Stimulated activated naive CD4-positive, alpha-beta T cell (primary cell): ENCODE measurements around the gene ZNF441.
A peak's percentile ranks its signal among the peaks of the same experiment; 100 is the strongest.
"Not testable (repeated sequence)": the region's sequence is repeated elsewhere in the genome, so short reads cannot be mapped to it uniquely, and the experiment has no call there.

Experiments
- DNase-seq, 6 experiments: peaks; one replicate each; lab custom pipeline; 2025; lab: John Stamatoyannopoulos, UW

Gene ZNF441

DNA sequence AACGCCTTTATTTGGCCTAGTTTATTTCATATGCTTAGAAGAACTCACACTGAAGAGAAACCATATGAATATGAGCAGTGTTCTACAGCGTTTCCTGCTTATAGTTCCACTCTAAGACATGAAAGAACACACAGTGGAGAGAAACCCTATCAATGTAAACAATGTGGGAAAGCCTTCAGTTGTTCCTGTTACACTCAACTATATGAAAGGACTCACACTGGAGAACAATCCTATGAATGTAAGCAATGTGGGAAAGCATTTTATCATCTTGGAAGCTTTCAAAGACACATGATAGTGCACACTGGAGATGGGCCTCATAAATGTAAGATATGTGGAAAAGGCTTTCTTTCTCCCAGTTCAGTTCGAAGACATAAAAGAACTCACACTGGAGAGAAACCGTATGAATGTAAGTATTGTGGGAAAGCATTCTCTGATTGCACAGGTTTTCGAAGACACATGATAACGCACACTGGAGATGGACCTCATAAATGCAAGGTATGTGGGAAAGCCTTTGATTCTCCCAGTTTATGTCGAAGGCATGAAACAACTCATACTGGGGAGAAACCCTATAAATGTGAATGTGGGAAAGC lies 13.7 kb downstream of the ZNF441 start:
- DNase-seq: no peak

DNA sequence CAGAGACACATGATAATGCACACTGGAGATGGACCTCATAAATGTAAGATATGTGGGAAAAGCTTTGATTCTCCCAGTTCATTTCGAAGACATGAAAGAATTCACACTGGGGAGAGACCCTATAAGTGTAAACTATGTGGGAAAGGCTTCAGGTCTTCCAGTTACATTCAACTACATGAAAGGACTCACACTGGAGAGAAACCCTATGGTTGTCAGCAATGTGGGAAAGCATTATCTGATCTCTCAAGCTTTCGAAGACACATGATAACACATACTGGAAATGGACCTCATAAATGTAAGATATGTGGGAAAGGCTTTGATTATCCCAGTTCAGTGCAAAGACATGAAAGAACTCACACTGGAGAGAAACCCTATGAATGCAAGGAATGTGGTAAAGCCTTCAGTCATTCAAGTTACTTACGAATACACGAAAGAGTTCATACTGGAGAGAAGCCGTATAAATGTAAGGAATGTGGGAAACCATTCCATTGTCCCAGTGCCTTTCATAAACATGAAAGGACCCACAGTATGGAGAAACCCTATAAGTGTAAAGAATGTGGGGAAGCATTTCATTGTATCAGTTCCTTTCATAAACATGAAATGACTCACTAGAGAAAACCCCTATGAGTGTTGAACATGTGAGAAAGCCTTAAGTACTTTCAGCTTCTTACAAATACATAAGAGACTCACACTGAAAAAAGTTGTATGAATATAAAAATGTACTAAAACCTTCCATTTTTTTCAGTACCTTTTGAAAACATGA lies 14.7 kb downstream of the ZNF441 start:
- DNase-seq: no peak

DNA sequence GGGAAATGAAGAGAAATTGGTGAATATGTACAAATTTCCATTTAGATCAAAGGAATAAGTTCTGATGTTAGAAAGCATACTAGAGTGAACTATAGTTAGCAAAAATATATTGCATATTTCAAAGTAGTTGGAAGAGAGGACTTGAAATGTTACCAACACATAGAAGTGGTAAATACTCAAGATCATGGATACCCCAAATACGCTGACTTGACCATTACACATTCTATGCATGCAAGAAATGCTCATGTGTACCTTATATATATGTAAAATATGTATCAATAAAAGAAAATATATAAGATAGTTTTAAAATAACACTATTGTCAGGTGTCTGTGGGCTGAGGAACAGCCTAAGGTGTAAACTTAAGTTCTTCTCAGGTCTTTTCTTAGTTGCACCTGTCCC lies 17.0 kb downstream of the ZNF441 start:
- no peak for DNase-seq

DNA sequence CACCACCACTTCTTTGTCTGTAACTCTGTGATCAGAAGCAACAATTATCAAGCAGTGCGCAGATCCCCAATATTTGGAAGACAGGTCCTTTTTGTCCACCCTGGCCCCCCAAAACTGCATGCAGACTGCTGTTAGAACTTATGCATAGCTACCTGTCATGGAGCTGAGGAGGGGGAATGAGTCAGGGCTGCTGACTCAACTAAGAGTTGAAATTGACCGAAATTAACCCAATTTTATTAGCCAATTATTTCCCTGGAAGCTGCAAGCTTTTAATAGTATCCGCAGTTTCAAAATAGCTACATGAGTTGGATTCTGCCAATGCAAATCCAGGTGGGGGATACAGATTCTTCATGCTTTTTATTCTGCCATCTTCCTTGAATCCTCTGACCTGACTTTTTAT lies 17.6 kb downstream of the ZNF441 start:
- DNase-seq: no peak

DNA sequence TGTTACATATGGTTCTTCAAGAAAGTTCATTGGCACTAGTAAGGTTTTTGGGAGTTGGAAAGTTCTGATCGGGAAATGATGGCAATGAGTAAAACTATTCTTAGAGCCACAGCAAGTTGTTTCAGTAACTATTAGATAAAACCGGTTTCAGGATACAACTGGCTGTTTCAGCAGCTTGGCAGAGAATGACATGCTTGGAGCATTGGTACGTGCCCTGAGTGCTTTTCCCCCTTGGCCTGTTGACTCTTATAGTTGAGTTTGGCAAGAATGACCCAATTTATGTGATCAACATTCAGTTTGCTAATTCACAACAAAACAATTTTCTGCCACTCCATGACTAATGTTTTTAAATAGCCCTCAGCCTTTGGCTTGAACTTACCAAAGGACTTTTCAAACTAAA lies 20.7 kb downstream of the ZNF441 start:
- DNase-seq: no peak

DNA sequence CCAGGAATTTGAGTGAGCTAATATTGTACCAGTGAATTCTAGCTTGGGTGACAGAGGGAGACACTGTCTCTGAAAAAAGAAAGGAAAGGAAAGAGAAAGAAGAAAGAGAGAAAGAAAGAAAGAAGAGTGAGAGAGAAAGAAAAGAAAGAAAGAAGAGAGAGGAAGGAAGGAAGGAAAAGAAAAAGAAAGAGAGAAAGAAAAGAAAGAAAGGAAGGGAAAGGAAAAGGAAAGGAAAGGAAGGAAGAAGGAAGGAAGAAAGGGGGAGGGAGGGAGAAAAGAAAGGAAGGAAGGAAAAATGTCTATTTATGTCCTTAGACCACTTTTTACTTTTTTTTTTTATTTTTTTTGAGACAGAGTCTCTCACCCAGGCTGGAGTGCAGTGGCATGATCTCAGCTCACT lies 26.1 kb downstream of the ZNF441 start:
- DNase-seq: no peak

DNA sequence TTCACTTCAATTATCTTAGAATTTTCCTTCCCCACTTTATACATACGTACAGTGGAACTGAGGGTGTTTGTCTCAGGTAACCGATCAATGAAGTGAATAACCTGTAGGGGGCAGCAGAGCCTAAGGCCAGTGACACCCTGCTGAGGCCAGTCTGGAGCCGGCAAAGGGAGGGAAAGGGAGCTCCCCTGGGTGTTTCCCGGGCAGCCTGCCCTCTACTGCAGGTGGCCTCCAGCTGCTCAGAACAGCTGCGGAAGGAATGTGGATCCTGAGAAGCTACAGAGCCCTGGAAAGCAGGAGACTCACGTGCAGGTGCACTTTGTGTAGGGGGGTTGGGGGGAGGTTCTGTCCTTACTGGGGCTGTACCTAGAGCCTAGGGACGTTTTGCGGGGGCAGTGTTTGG lies 30.7 kb downstream of the ZNF441 start:
- peak; percentile 58 to 88 (median 76) for DNase-seq

DNA sequence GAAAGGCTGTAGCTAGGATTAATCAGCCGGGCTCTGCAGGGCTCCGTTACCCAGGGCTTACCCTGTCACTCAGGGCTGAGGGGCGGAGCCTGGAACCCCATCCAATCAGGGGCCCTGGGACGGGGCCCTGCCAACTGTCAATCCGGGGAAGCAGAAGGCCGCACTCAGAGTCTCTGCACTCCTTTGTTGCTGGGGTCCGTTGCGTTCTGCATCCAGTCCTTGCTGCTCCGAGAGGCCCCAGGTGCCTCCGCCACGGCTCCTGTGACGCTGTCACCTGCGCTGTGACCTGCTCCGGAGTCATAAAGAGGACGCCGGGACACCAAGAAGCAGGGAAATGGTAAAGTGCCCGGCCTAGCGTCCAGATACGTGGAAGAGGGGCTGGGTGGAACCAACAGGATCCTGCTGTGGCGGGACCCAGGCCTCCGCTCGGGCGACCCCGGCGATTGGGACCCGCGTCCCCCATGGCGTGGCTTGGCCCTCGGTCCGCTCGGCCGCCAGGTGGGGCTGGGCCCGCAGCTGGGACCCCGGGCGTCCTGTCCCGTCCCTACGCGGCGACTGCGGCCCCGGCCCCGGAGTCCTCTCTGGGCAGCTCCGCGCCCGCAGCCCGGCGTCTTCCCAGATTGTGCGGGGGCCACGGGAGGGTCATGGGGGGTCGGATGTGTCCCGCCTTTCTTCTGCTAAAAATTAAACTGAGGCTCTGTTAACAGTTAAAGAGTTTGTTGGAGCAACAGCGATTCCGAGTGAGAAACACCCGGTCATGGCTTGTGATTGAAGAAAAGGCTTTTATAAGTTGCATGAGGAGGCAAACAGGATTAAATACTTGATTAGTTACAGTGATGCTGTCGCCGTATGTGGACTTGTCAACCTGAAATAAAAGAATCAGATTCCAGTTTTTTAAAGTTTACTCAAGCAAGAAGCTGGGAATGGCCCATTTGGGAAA lies 31.9 kb downstream of the ZNF441 start, which contains the start of gene ZNF491:
Gene ZNF491 (plus strand): TSS at position 133 of the 940 bp plus-strand sequence. CDS start 7,431 bp downstream, outside the sequence.
- DNase-seq: peak; percentile 63 to 87 (median 75)

DNA sequence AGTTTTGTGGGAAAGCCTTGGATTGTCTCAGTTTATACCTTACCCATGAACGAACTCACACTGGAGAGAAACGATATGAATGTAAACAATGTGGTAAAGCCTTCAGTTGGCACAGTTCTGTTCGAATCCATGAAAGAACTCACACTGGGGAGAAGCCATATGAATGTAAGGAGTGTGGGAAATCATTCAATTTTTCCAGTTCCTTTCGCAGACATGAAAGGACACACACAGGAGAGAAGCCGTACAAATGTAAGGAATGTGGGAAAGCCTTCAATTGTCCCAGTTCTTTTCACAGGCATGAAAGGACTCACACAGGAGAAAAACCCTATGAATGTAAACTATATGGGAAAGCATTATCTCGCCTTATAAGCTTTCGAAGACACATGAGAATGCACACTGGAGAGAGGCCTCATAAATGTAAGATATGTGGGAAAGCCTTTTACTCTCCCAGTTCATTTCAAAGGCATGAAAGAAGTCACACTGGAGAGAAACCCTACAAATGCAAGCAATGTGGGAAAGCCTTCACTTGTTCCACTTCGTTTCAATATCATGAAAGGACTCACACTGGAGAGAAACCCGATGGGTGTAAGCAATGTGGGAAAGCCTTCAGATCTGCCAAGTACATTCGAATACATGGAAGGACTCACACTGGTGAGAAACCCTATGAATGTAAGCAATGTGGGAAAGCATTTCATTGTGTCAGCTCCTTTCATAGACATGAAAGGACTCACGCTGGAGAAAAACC lies 39.7 kb downstream of the ZNF441 start:
- no peak for DNase-seq

DNA sequence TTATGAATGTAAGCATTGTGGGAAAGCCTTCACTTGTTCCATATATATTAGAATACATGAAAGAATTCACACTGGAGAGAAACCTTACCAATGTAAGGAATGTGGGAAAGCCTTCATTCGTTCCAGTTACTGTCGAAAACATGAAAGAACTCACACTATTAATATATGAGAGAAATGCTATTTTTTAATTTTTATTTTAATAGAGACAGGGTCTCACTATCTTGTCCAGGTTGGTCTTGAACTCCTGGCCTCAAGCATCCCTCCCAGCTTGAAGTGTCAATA lies 40.2 kb downstream of the ZNF441 start:
- DNase-seq: no peak

DNA sequence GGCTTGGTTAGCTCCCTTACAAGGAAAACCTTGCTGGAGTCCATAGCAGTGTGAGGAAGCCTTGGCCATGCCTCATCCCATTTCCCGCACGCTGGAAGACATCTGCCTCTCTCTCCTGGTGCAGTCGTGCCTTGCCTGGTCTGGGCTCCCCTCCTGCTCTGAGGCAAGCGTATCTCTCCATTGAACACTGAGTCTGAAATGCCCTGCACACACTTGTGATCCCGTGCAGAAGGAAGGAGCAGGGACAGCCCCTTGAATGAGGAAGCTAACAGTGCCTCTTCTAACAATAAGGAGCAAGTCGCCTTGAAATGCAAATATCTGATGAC lies 46.9 kb downstream of the ZNF441 start:
- DNase-seq: no peak

DNA sequence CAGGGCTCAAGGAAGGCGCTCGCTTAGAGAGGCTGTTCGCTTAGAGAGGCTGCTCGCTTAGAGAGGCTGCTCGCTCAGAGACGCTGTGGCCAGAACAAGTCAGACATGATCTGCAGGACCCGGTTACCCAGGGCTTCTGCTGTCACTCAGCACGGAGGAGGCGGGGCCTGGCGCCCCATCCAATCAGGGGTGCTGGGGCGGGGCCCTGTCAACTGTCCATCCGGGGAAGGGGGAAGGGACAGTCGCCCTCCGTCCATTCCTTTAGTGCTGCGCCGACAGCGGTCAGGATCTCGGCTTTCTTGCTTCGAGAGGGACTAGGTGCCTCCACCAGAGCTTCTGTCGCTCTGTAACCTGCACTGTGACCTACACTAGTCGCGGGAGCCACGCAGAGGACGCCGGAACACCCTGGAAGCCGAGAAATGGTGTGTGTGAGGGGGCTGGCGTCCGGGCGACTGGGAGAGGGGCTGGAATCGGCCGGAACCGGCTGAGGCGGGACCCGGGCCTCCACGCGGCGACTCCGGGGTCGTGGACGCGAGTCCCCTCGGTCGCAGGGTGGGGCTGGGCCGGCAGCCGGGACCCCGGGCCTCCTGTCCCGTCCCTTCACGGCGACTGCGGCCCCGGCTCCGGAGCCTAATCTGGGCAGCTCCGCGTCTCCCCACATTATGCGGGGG lies 47.4 kb downstream of the ZNF441 start, which contains the start of gene ZNF440:
Gene ZNF440 (plus strand): TSS at position 245 of the 671 bp plus-strand sequence. CDS start 175 bp downstream, at position 420.
- peak; percentile 54 to 85 (median 74) for DNase-seq

DNA sequence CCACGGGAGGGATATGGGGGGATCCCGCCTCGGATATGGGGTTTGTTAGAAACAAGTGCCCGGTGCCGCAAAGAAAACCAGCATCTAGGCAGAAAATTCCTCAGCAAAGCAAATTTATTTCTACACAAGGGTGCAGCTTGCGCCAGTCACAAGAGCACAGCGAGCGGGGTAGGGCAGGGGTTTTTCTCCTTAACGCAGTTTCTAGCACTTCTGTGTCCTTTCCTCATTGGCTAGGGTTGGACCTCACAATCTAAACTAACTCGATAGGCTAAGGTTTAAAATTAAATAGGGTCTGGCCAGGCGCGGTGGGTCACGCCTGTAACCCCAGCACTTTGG lies 47.9 kb downstream of the ZNF441 start:
- no peak for DNase-seq

DNA sequence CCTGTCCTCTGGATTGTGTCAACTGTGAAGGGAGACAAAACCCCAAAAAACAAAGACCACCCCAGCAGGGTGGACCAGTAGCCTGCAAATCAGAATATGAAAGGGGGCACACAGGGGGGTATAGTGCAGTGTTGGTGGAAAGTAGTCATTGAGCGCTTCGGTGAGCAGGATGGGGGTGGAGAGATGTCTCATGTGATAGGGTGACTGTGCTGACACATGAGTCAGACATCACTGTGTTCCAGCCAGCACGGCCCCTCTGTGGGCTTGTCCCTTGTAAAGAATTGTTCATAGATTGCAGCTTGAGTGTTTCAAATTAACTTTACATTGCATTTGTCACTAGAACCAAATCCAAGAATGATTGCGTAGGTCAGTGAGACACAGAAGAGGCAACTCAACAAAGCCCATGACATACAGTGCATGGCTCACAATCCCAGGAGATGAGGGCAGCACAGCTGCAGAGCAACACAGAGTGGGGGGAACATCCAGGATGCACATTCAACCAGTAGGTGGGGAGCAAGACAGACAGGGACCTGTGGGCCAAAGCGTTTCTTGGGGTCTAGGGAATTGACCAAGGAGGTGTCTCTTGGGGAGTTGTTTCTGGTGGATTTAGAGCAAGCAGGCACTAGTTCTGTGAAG lies 54.8 kb downstream of the ZNF441 start:
- no peak for DNase-seq

DNA sequence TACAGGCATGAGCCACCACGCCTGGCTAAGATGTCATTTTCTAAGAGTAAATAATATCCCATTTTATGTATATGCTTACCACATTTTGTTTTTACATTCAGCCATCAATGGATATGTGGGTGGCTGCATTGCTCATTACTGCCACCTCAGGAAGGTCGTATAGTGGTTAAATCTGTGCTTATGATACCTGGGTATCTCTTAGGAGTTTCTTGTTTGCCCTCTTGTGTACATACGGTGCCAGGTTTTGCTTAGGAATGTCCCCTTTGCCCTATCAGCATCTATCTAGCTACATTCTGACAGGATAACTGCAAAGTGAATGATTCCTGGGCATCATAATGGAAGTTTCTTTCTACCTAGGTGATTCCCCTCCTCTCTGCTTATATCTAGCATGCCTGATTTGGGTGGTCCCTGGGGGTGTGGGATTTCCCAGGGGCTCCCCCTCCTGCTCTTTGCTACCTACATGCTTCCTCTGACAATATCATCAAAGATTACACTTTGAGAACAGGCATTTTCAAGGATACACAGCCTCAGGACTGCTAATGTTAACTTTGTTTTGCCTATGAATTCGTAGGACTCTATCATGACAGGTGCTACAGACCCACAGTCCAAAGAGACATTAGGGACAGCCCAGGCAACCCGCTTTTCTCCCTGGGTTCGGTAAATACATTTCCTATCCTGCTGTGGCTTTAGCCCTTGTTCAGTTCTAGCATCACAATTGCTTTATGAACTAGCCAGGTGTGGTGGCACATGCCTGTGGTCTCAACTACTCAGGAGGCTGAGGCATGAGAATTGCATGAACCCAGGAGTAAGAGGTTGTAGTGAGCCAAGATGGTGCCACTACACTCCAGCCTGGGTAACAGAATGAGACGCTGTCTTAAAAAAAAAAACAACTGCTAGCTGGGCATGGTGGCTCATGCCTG lies 62.4 kb downstream of the ZNF441 start:
- not testable (repeated sequence) for DNase-seq

DNA sequence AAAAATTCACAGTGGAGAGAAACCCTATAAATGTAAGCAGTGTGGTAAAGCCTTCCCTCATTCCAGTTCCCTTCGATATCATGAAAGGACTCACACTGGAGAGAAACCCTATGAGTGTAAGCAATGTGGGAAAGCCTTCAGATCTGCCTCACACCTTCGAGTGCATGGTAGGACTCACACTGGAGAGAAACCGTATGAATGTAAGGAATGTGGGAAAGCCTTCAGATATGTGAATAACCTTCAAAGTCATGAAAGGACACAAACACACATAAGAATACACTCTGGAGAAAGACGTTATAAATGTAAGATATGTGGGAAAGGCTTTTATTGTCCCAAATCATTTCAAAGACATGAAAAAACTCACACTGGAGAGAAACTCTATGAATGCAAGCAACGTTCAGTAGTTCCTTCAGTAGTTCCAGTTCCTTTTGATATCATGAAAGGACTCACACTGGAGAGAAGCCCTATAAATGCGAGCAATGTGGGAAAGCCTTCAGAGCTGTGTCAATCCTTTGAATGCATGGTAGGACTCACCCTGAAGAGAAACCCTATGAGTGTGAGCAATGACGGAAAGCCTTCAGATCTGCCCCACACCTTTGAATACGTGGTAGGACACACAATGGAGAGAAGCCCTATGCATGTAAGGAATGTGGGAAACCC lies 65.6 kb downstream of the ZNF441 start:
- DNase-seq: no peak

DNA sequence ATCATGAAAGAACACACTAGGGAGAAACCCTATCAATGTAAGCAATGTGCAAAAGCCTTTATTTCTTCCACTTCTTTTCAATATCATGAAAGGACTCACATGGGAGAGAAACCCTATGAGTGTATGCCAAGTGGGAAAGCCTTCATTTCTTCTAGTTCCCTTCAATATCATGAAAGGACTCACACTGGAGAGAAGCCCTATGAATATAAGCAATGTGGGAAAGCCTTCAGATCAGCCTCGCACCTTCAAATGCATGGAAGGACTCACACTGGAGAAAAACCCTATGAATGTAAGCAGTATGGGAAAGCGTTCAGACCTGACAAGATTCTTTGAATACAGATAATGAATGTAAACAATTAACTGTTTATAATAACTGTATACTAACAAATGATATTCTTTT lies 66.7 kb downstream of the ZNF441 start:
- DNase-seq: no peak
